Nucleus accumbens (tissue), 56 donors: ENCODE measurements around the gene LHFPL6.

Source experiments
- DNase-seq, 56 donors: peaks; one replicate each; lab custom pipeline; 2025; lab: John Stamatoyannopoulos, UW

Gene LHFPL6

GRCh38 chr13:39559847-39560246 is 43.1 kb downstream of the LHFPL6 start:
- DNase-seq: peak in 9 of 56 donors; percentile 1 to 35 (median 20)

GRCh38 chr13:39557285-39557955 is 45.6 kb downstream of the LHFPL6 start:
- no peak for DNase-seq

- DNase-seq: no peak
Measured at GRCh38 chr13:39556866-39557265, 46.1 kb downstream of the LHFPL6 start.

- DNase-seq: no peak
Measured at GRCh38 chr13:39554371-39554770, 48.6 kb downstream of the LHFPL6 start.

- DNase-seq: no peak
Measured at GRCh38 chr13:39552246-39552645, 50.7 kb downstream of the LHFPL6 start.

GRCh38 chr13:39550931-39551330 is 52.1 kb downstream of the LHFPL6 start:
- DNase-seq: no peak

- DNase-seq: no peak
Measured at GRCh38 chr13:39547108-39547507, 55.9 kb downstream of the LHFPL6 start.

- no peak for DNase-seq
Measured at GRCh38 chr13:39542361-39542760, 60.6 kb downstream of the LHFPL6 start.

- no peak for DNase-seq
Measured at GRCh38 chr13:39540929-39541605, 61.9 kb downstream of the LHFPL6 start.

- no peak for DNase-seq
Measured at GRCh38 chr13:39538816-39539790, 63.9 kb downstream of the LHFPL6 start.

- DNase-seq: no peak
Measured at GRCh38 chr13:39536906-39537305, 66.1 kb downstream of the LHFPL6 start.

- no peak for DNase-seq
Measured at GRCh38 chr13:39536274-39536673, 66.7 kb downstream of the LHFPL6 start.

GRCh38 chr13:39533651-39534150 is 69.3 kb downstream of the LHFPL6 start:
- DNase-seq: no peak

GRCh38 chr13:39531646-39532045 is 71.3 kb downstream of the LHFPL6 start:
- DNase-seq: no peak

- no peak for DNase-seq
Measured at GRCh38 chr13:39530916-39531315, 72.1 kb downstream of the LHFPL6 start.

GRCh38 chr13:39528661-39528980 is 74.4 kb downstream of the LHFPL6 start:
- DNase-seq: no peak

- DNase-seq: peak in 2 of 56 donors; percentile 13 to 62
Measured at GRCh38 chr13:39527961-39528660, 74.9 kb downstream of the LHFPL6 start.

GRCh38 chr13:39527301-39527700 is 75.7 kb downstream of the LHFPL6 start:
- DNase-seq: no peak

- DNase-seq: no peak
Measured at GRCh38 chr13:39526499-39526898, 76.5 kb downstream of the LHFPL6 start.

GRCh38 chr13:39525506-39525905 is 77.5 kb downstream of the LHFPL6 start:
- DNase-seq: no peak
